ENCODE results near the gene CTSF.

CTSF gene

DNA sequence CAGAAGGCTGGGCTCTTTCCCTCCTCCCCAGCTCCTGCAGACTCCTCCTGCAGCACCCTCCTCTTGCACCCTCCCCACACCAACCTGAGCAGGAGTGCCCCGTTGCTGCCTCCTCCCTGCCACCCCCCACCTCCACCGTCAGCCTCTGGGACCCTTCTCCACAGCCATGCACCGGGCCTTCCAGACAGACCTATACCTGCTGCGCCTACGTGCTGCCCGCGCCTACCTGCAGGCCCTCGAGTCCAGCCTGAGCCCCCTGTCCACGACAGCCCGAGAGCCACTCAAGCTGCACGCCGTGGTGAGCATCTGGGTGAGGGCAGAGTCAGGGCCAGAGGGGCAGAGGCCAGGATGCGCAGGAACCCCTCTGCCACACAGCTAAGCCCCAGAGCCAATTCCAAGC is 38.8 kb downstream of the CTSF start:
- no peak for DNase-seq

DNA sequence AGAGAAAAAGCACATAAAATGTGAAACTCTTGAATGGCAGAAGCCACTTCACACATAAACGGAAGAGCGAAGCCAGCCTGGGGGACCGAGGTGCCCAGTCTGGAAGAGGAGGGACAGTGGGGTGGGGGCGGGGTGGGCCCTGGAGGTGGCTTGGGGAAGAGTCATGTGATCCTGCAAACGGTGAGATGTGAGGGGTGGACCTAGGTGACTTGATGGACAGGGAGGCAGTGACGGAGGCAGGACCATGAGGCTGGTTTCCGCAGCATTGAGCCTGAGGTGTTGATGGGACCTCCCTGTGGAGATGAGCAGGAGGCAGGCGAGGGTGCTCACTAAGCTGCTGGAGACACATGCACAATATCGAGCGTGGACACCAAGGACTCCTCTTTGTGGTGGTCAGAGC is 39.3 kb downstream of the CTSF start:
- no peak for DNase-seq

DNA sequence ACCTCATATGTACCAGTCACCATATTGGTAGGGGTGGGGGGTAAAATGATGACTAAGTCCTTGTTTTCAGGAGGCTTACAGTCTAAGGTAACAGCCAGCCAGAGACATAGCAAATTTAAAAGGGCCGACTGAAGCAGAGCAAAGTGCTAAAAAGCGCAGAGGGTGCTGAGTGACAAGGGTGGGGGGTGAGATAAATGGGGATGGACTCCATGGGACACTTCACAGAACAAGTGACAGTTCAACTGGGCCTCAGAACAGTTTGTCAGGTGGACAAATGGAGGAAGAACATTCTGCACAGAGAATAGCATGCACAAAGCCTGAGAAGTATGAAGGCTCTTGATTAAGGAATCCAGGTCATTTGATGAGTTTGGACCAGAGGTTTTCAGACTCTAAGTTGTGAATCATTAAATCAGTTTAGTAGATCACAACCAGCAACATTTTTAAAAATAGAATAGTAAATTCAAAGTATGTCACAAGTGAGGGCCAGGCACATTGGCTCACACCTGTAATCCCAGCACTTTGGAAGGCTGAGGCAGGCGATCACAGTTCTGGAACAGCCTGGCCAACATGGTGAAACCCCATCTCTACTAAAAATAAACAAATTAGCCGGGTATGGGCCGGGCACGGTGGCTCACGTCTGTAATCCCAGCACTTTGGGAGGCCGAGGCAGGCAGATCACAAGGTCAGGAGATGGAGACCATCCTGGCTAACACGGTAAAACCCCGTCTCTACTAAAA is 43.9 kb downstream of the CTSF start:
- DNase-seq: no peak

DNA sequence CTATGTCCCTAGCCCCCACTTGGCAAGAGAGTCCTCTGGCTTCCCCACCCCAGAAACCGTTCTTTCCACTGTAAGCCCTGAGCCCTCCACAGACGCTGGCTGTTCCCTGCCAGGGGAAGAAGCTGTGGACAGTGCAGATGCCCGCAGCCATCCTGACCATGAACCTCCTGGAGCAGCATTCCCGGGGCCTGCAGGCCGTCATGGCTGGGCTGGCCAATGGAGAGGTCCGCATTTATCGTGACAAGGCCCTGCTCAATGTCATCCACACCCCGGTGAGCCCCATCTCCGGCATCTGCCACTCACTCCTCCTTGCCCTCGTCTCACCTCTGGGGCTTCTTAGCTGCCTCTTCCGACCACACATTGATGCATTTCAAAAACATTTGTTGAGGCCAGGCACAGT is 44.8 kb downstream of the CTSF start:
- no peak for DNase-seq
